Measurements from ENCODE around the gene SLC1A1.
A peak's percentile ranks its signal among the peaks of the same experiment; 100 is the strongest.

Gene SLC1A1

GRCh38 chr9:4547016-4547415 lies 56.7 kb downstream of the SLC1A1 start:
- no peak for DNase-seq

- no peak for DNase-seq
Measured at GRCh38 chr9:4548811-4549725, 58.8 kb downstream of the SLC1A1 start.

GRCh38 chr9:4549751-4550295 lies 59.6 kb downstream of the SLC1A1 start:
- no peak for DNase-seq

GRCh38 chr9:4550777-4551484 lies 60.7 kb downstream of the SLC1A1 start:
- peak in 1 of 4 experiments; percentile 3 for DNase-seq

GRCh38 chr9:4553951-4554381 lies 63.7 kb downstream of the SLC1A1 start:
- DNase-seq, result no peak

- DNase-seq, result peak in 1 of 4 experiments; percentile 21
Measured at GRCh38 chr9:4555236-4555635, 65.0 kb downstream of the SLC1A1 start.

- no peak for DNase-seq
Measured at GRCh38 chr9:4558371-4558998, 68.2 kb downstream of the SLC1A1 start.

GRCh38 chr9:4559261-4560182 lies 69.3 kb downstream of the SLC1A1 start:
- no peak for DNase-seq

- no peak for DNase-seq
Measured at GRCh38 chr9:4563105-4563504, 72.8 kb downstream of the SLC1A1 start.

GRCh38 chr9:4566806-4567205 lies 76.5 kb downstream of the SLC1A1 start:
- DNase-seq, result no peak

GRCh38 chr9:4567601-4568000 lies 77.3 kb downstream of the SLC1A1 start:
- no peak for DNase-seq

GRCh38 chr9:4569101-4569500 lies 78.8 kb downstream of the SLC1A1 start:
- DNase-seq, result no peak

GRCh38 chr9:4572184-4572826 lies 82.0 kb downstream of the SLC1A1 start:
- DNase-seq, result peak in 1 of 4 experiments; percentile 22

- DNase-seq, result no peak
Measured at GRCh38 chr9:4573176-4573575, 82.9 kb downstream of the SLC1A1 start.

GRCh38 chr9:4573634-4574389 lies 83.5 kb downstream of the SLC1A1 start:
- no peak for DNase-seq

- DNase-seq, result no peak
Measured at GRCh38 chr9:4574657-4575243, 84.5 kb downstream of the SLC1A1 start.

- DNase-seq, result no peak
Measured at GRCh38 chr9:4575997-4576396, 85.7 kb downstream of the SLC1A1 start.

GRCh38 chr9:4576448-4576847 lies 86.2 kb downstream of the SLC1A1 start:
- no peak for DNase-seq

- no peak for DNase-seq
Measured at GRCh38 chr9:4579001-4579400, 88.7 kb downstream of the SLC1A1 start.

- DNase-seq, result no peak
Measured at GRCh38 chr9:4581035-4581760, 90.9 kb downstream of the SLC1A1 start.
